Neural progenitor cell (in vitro differentiated cells): Measurements from ENCODE around the gene OBSL1. TPM values are rescaled to one million over a fixed set of nuclear protein-coding genes. Genes with fewer than 3 reads are reported as not detected.

ENCODE experiments used
- DNase-seq: peaks from one replicate; pipeline ENCODE4 v3.0.0-alpha.2; 2016; ENCODE audit warnings: low spot score
- H2AFZ ChIP-seq: fragments of 200-600 bp; sonication (generic); replicated peaks from 2 replicates; pipeline ENCODE4 v1.6.1; 2016; ENCODE audit warnings: antibody characterized with exemption
- H3F3A ChIP-seq: fragments of 200-600 bp; sonication (generic); 2 replicates; pipeline ENCODE4 v1.6.1; 2016; ENCODE audit warnings: antibody characterized with exemption, low read depth
- H3K27ac ChIP-seq: fragments of 200-600 bp; sonication (generic); 2 replicates; pipeline ENCODE4 v1.5.1; 2016; ENCODE audit warnings: mild to moderate bottlenecking
- H3K27me3 ChIP-seq: fragments of 200-600 bp; sonication (generic); 2 replicates; pipeline ENCODE4 v1.6.1; 2016; ENCODE audit warnings: mild to moderate bottlenecking, moderate library complexity
- H3K36me3 ChIP-seq: fragments of 200-600 bp; sonication (generic); 2 replicates; pipeline ENCODE4 v1.5.1; 2016
- H3K4me1 ChIP-seq: fragments of 200-600 bp; sonication (generic); 2 replicates; pipeline ENCODE4 v1.6.1; 2016; ENCODE audit warnings: mixed run types
- H3K4me2 ChIP-seq: fragments of 200-600 bp; sonication (generic); 2 replicates; pipeline ENCODE4 v1.6.1; 2016
- H3K4me3 ChIP-seq: fragments of 200-600 bp; sonication (generic); 2 replicates; pipeline ENCODE4 v1.5.1; 2016
- H3K79me2 ChIP-seq: fragments of 200-600 bp; sonication (generic); 2 replicates; pipeline ENCODE4 v1.6.1; 2016; ENCODE audit warnings: low read depth
- H3K9ac ChIP-seq: fragments of 200-600 bp; sonication (generic); 2 replicates; pipeline ENCODE4 v1.6.1; 2016
- H3K9me3 ChIP-seq: fragments of 200-600 bp; sonication (generic); 2 replicates; pipeline ENCODE4 v1.5.1; 2016; ENCODE audit warnings: low read depth
- H4K20me1 ChIP-seq: fragments of 200-600 bp; sonication (generic); 2 replicates; pipeline ENCODE4 v1.6.1; 2016; ENCODE audit warnings: low read depth
- H3K27ac Mint-ChIP-seq: 3 replicates; pipeline ENCODE4 v1.8.0; 2021; ENCODE audit warnings: mixed read lengths
- H3K27me3 Mint-ChIP-seq: 2 replicates; pipeline ENCODE4 v1.8.0; 2022; ENCODE audit warnings: low read depth, mild to moderate bottlenecking, inconsistent platforms, moderate library complexity, mixed read lengths; ENCODE audit not compliant: insufficient read depth
- H3K36me3 Mint-ChIP-seq: 3 replicates; pipeline ENCODE4 v1.8.0; 2021; ENCODE audit warnings: mixed read lengths
- H3K4me1 Mint-ChIP-seq: 3 replicates; pipeline ENCODE4 v1.8.0; 2021; ENCODE audit warnings: mixed read lengths
- H3K4me3 Mint-ChIP-seq: 3 replicates; pipeline ENCODE4 v1.8.0; 2021; ENCODE audit warnings: mild to moderate bottlenecking, moderate library complexity, mixed read lengths
- H3K9me3 Mint-ChIP-seq: 3 replicates; pipeline ENCODE4 v1.8.0; 2020; ENCODE audit warnings: mixed read lengths
- CTCF ChIP-seq: fragments of 200-600 bp; sonication (generic); IDR thresholded peaks from 2 replicates; pipeline ENCODE4 v1.5.1; 2017; ENCODE audit warnings: antibody characterized with exemption, mild to moderate bottlenecking
- EZH2 ChIP-seq: fragments of 200-600 bp; sonication (generic); IDR thresholded peaks from 2 replicates; pipeline ENCODE4 v1.6.1; 2017; ENCODE audit warnings: antibody characterized with exemption, mild to moderate bottlenecking, moderate library complexity
- EZH2phosphoT487 ChIP-seq: fragments of 200-600 bp; sonication (generic); IDR thresholded peaks from 2 replicates; pipeline ENCODE4 v1.6.1; 2017; ENCODE audit warnings: antibody characterized with exemption
- total RNA-seq: library from RNA; depleted of rRNA; stranded (reverse); fragments of >200 nt; gene quantifications from 2 replicates; pipeline ENCODE4 v1.2.3, GENCODE V29; 2015; ENCODE audit warnings: low replicate concordance

The OBSL1 gene
- total RNA-seq, 1 donor from 2014 or later: 31.0 TPM

DNA sequence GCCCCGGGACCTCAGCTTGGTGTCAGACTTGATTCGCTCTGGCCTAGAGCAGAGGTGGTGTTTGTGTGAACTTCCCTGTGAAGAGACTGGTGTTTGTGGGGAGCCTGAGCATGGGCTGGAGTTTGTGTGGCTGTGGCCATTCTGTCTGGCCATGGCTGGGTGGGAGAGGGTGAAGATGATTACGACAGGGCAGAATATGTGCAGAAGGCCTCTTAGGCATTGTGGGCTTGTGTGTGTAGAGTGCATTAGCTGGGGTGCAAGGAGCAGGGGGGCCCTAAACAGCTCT lies 10.5 kb downstream of the OBSL1 start:
- peaks cover 9% of the 10 kb centered on the region for H3K4me1 Mint-ChIP-seq

GRCh38 chr2:219560037-219560892 lies 11.1 kb downstream of the OBSL1 start:
- Histone ChIP-seq H3K27ac (no peak overlapping the region), H3K4me3 (no peak overlapping the region), H3K9me3 (no peaks in the 10 kb centered on the region), H3K36me3 (no peaks in the 10 kb centered on the region), H3F3A (peaks cover 5% of the 10 kb centered on the region), H3K9ac (no peak overlapping the region), H4K20me1 (peaks cover 13% of the 10 kb centered on the region), H3K4me1 (no peaks in the 10 kb centered on the region), H3K79me2 (no peaks in the 10 kb centered on the region), H3K4me2 (no peak overlapping the region), H2AFZ (no peak overlapping the region), H3K27me3 (no peaks in the 10 kb centered on the region)
- Mint-ChIP-seq H3K27ac (no peak overlapping the region), H3K4me3 (no peak overlapping the region), H3K9me3 (peaks cover 2% of the 10 kb centered on the region), H3K27me3 (peaks cover 7% of the 10 kb centered on the region), H3K36me3 (peaks cover 23% of the 10 kb centered on the region), H3K4me1 (peaks cover 9% of the 10 kb centered on the region)
- DNase-seq: no peak
- TF ChIP-seq CTCF (peak; percentile 81), EZH2 (no peak)

More for the DNA sequence above, 10.5 kb downstream of the OBSL1 start:
- Mint-ChIP-seq H3K27me3 (peaks cover 9% of the 10 kb centered on the region), H3K27ac (peak overlapping the region; percentile 12), H3K9me3 (peaks cover 2% of the 10 kb centered on the region), H3K36me3 (peaks cover 23% of the 10 kb centered on the region), H3K4me3 (no peak overlapping the region)
- no peaks in the 10 kb centered on the region for H3K79me2 ChIP-seq
- no peak overlapping the region for H3K9ac ChIP-seq
- no peak for TF ChIP-seq EZH2
- no peak for TF ChIP-seq EZH2phosphoT487
- no peak for TF ChIP-seq CTCF
- no peak overlapping the region for H3K27ac ChIP-seq
- H4K20me1 ChIP-seq: peaks cover 13% of the 10 kb centered on the region
- no peak overlapping the region for H3K4me2 ChIP-seq
- DNase-seq: no peak
- H2AFZ ChIP-seq: no peak overlapping the region
- H3K4me1 ChIP-seq: no peaks in the 10 kb centered on the region
- no peak overlapping the region for H3K4me3 ChIP-seq
- no peaks in the 10 kb centered on the region for H3K27me3 ChIP-seq
- H3F3A ChIP-seq: peaks cover 5% of the 10 kb centered on the region
- H3K36me3 ChIP-seq: no peaks in the 10 kb centered on the region
- H3K9me3 ChIP-seq: no peaks in the 10 kb centered on the region

- H3K9ac ChIP-seq: no peak overlapping the region
- H3K27ac ChIP-seq: no peak overlapping the region
- H3K9me3 Mint-ChIP-seq: no peaks in the 10 kb centered on the region
- no peaks in the 10 kb centered on the region for H3K4me1 ChIP-seq
- no peak overlapping the region for H2AFZ ChIP-seq
- peaks cover 9% of the 10 kb centered on the region for H3K4me1 Mint-ChIP-seq
- H3K27me3 ChIP-seq: no peaks in the 10 kb centered on the region
- H4K20me1 ChIP-seq: peaks cover 13% of the 10 kb centered on the region
- TF ChIP-seq CTCF (no peak), EZH2phosphoT487 (no peak), EZH2 (no peak)
- H3K36me3 ChIP-seq: no peaks in the 10 kb centered on the region
- H3K36me3 Mint-ChIP-seq: peaks cover 19% of the 10 kb centered on the region
- no peak overlapping the region for H3K4me3 Mint-ChIP-seq
- no peaks in the 10 kb centered on the region for H3K9me3 ChIP-seq
- no peak for DNase-seq
- H3K27me3 Mint-ChIP-seq: peaks cover 7% of the 10 kb centered on the region
- no peak overlapping the region for H3K4me2 ChIP-seq
- no peak overlapping the region for H3K4me3 ChIP-seq
- H3K27ac Mint-ChIP-seq: no peak overlapping the region
- peaks cover 5% of the 10 kb centered on the region for H3F3A ChIP-seq
- H3K79me2 ChIP-seq: no peaks in the 10 kb centered on the region
These were observed 12.0 kb downstream of the OBSL1 start for GRCh38 chr2:219559156-219559915.
